22Rv1 (cell line): ENCODE results near the gene COL8A1.

Source experiments
- H3K27ac ChIP-seq: fragments of 450-650 bp; 2 replicates; pipeline ENCODE4 v1.5.1; 2017
- ZFX ChIP-seq: fragments of 450-650 bp; IDR thresholded peaks from 2 replicates; pipeline ENCODE4 v1.6.1; 2017; ENCODE audit warnings: antibody characterized with exemption, borderline replicate concordance
- TF ChIP-seq, protein P1 (sequence below): fragments of 450-650 bp; IDR thresholded peaks from 2 replicates; pipeline ENCODE4 v1.5.1; 2017; ENCODE audit warnings: mild to moderate bottlenecking

The COL8A1 gene

DNA sequence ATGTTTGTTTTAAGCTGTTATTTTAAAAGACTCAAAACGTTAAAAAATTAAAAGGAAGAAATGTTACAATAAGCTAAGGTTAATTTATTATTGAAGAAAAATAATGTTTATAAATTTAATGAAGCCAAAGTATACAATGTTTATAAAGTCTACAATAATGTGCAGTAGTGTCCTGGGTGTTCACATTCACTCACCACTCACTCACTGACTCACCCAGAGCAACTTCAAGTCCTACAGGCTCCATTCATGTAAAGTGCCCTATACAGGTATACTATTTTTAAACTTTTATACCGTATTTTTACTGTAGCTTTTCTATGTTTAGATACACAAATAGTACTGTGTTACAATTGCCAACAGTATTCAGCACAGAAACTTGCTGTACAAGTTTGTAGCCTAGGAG lies 55.2 kb downstream of the COL8A1 start:
- no peak for TF ChIP-seq ZFX
- TF ChIP-seq, protein P1, sequence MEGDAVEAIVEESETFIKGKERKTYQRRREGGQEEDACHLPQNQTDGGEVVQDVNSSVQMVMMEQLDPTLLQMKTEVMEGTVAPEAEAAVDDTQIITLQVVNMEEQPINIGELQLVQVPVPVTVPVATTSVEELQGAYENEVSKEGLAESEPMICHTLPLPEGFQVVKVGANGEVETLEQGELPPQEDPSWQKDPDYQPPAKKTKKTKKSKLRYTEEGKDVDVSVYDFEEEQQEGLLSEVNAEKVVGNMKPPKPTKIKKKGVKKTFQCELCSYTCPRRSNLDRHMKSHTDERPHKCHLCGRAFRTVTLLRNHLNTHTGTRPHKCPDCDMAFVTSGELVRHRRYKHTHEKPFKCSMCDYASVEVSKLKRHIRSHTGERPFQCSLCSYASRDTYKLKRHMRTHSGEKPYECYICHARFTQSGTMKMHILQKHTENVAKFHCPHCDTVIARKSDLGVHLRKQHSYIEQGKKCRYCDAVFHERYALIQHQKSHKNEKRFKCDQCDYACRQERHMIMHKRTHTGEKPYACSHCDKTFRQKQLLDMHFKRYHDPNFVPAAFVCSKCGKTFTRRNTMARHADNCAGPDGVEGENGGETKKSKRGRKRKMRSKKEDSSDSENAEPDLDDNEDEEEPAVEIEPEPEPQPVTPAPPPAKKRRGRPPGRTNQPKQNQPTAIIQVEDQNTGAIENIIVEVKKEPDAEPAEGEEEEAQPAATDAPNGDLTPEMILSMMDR, result no peak
- no peak overlapping the region for H3K27ac ChIP-seq

DNA sequence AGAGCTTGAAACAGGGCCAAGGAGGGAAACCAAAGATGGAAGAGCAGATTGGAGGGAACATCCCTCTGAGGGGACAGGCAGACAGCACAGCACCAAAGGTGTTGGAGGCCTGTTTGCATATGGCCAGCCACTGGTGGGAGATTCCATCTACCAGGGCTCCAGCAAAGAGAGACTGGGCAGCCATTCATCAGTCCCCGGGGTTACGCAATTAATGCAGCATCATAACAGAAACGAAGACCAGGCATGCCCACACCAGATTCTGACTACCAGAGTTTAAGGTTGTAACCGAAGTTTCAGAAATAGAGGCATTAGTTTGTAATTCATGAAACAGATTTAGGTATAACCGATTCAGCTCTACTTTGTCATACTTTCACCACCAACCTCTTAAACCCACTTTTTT lies 58.1 kb downstream of the COL8A1 start:
- no peak overlapping the region for H3K27ac ChIP-seq
- no peak for TF ChIP-seq ZFX
- TF ChIP-seq, protein P1, result no peak

DNA sequence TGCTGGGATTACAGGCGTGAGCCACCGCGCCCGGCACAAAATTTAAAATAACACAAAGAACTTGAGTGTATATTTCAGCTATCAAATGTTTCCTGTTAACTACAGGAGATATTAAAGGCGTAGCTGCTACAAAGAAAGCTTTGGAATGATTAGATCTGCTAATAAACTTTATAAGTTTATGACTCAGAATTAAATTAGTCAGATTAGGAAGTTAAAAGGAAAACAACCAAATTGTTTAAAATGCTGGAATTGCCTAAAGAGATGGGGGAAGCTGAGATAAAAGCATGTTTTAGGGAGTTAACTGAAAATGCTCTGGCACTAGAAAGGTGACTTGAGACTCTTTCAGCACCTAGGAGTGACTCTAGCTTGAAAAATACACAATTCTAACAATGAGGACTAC lies 58.9 kb downstream of the COL8A1 start:
- TF ChIP-seq, protein P1, result no peak
- no peak for TF ChIP-seq ZFX
- H3K27ac ChIP-seq, result no peak overlapping the region

DNA sequence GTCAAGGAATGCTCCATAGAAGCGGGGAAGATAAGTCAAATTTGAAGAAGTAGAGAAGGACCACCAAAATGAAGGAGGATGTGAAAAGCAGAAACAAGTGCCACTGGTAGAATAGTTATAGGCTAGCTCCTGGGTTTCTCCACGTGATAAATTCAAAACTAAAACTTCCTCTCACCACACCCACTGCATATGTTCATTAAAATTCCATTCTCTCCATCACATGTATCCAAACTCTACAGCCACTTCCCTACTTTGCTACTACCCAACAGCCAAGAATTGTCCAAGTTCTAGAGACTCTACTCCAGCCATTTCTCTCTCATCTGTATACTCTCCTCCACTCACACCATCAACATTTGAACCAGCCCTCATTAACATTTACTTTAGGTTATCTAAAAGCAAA lies 60.5 kb downstream of the COL8A1 start:
- TF ChIP-seq, protein P1, result no peak
- TF ChIP-seq ZFX, result no peak
- no peak overlapping the region for H3K27ac ChIP-seq

DNA sequence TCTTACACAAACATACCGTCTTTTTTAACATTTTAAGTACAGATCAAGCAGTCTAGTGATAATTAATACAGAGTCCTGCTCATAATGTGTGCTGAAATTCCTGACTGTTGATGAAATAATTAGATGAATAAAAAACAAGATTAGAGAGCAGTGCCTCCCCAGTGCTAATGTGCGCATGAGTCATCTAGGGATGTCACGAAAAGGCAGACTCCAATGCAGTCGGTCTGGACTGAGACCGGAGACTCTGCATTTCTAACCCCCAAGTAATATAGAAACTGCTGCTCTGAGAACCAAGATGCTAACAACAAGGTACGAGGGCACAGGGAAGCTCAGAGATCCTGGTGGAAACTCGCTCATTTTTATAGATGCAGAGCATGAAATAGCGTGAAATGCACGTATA lies 61.4 kb downstream of the COL8A1 start:
- no peak for TF ChIP-seq ZFX
- TF ChIP-seq, protein P1, result no peak
- no peak overlapping the region for H3K27ac ChIP-seq

DNA sequence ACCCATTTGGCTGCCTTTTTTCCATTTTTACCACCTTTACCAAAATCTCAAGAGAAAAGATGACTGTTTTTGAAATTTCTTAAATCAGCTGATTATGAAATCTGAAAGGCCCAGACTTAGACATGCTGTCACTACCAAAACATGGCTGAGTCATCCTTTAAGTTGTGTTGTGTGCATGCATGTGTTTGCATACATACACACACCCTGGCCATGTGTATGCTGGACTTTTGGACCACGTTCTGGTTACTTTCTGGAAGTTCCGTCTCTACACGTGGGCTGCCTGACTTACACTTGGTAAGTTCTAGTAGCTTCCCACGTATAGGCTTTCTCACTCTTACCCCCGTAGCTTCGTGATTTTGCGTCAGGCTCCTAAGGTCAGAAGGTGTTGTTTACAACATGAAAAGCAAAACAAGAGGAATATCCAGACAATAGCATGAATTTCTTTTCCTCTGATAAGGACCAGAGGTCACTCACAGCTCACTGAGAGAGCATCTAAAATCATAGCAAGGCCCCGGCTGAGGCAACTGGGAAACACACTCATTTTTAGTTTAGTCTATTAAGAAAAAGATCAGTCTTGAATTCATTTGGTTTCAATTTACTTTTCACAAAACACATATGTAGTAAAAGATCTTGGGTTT lies 62.4 kb downstream of the COL8A1 start:
- H3K27ac ChIP-seq, result no peak overlapping the region

More for the DNA sequence above, 62.4 kb downstream of the COL8A1 start:
- TF ChIP-seq, protein P1, result no peak
- TF ChIP-seq ZFX, result no peak
